Adrenal gland (tissue), 12 donors: Measurements from ENCODE around the gene KHK. TPM values are rescaled to one million over a fixed set of nuclear protein-coding genes. Genes with fewer than 3 reads are reported as not detected.

Experiments used
- DNase-seq, 7 donors: peaks; one replicate each; pipeline ENCODE4 v3.0.0-alpha.2; 2019 to 2020
- H3K27ac ChIP-seq, 5 donors: fragments of 200-600 bp; sonication (generic) in 4 of 5; 1 replicate in 3 of 5; 2 replicates in 2 of 5; pipeline versions ENCODE4 v1.5.1 to v1.8.0; 2016 to 2020; ENCODE audit warnings: mild to moderate bottlenecking in 1 of 5
- H3K27me3 ChIP-seq: fragments of 200-600 bp; 2 replicates; pipeline ENCODE4 v1.8.0; 2021
- H3K36me3 ChIP-seq, 2 donors: fragments of 200-600 bp; replicated peaks in 1 of 2; 1 replicate in 1 of 2; 2 replicates in 1 of 2; pipeline versions ENCODE4 v1.5.1 to v1.8.0; 2018 to 2022
- H3K4me1 ChIP-seq, 2 donors: fragments of 200-600 bp; replicated peaks in 1 of 2; 1 replicate in 1 of 2; 2 replicates in 1 of 2; pipeline versions ENCODE4 v1.5.1 to v1.8.0; 2018 to 2021
- H3K4me3 ChIP-seq, 4 donors: fragments of 200-600 bp; sonication (generic) in 3 of 4; one replicate each; pipeline ENCODE4 v1.5.1; 2016 to 2018
- H3K9me3 ChIP-seq, 3 donors: fragments of 200-600 bp; sonication (generic) in 1 of 3; replicated peaks in 1 of 3; 1 replicate in 2 of 3; 2 replicates in 1 of 3; pipeline versions ENCODE4 v1.5.1 to v1.8.0; 2016 to 2021
- CTCF ChIP-seq, 6 experiments: fragments of 450-650 bp in 4 of 6; fragments of 200-600 bp in 2 of 6; sonication (generic) in 1 of 6; IDR thresholded peaks; 1 replicate in 5 of 6; 2 replicates in 1 of 6; pipeline versions ENCODE4 v1.5.1 to v1.8.0; 2016 to 2021; ENCODE audit warnings: antibody characterized with exemption in 6 of 6, mild to moderate bottlenecking in 2 of 6, moderate library complexity in 1 of 6
- POLR2A ChIP-seq, 2 donors: fragments of 450-650 bp; IDR thresholded peaks; one replicate each; pipeline ENCODE4 v1.6.1; 2017; ENCODE audit warnings: antibody characterized with exemption in 2 of 2, mild to moderate bottlenecking in 2 of 2, moderate library complexity in 1 of 2
- WGBS, 4 donors: extraction: QIAGEN DNeasy Blood & Tissue Kit in 2 of 4; methylation state at CpG; one replicate each; pipeline versions ENCODE4 v1.1.5 to v1.1.7; 2013 to 2017; 5-methylcytosine and 5-hydroxymethylcytosine counted together
- intact Hi-C, 2 donors: fragments of 100-400 bp; cut with DNase I; formaldehyde crosslinking; loops; one replicate each; pipeline versions ENCODE4 v1.14.1 to v1.15.0; 2022 to 2023
- polyA plus RNA-seq, 3 donors: library from polyadenylated mRNA; stranded (reverse); fragments of 200-250 nt in 2 of 3; fragments of 350-450 nt in 1 of 3; fragmentation: Illumina TruSeq in 1 of 3; extraction: RNeasy Lipid Tissue Mini Kit (QIAGEN cat#74804) in 1 of 3; gene quantifications; one replicate each; pipeline ENCODE4 v1.2.3, GENCODE V29; 2013 to 2014
- total RNA-seq, 9 donors: library from RNA; depleted of rRNA in 4 of 9; stranded (reverse); fragments of >200 nt in 4 of 9; fragments of 120-200 nt in 1 of 9; fragmentation: NEBNext Ultra II Directional in 1 of 9; extraction: Animal tissue kit (Norgen Biotek cat#: 25700) in 1 of 9; gene quantifications; one replicate each; pipeline versions ENCODE4 v1.1.0 to v1.2.4, GENCODE V29; 2013 to 2023
- donor health status: healthy with polysubstance abuse.
- donor health status: Bipolar disorder and iron deficiency.
- donor health status: DM: yes; HTN: yes; CAD: no.
- donor health status: DM: no; HTN: no; CAD: no.
- donor health status: DM: no; HTN: no; CAD: no.
- donor health status: DM: yes; HTN: yes; CAD: no.

KHK gene
- total and polyA plus RNA-seq, 12 donors, result 3.3 to 14.4 (median 6.9) TPM

- intact Hi-C loops, result loop anchor here (5.0 to 10.0 kb wide), 4 partner anchors 50 to 120 kb away; partner anchors contain the start of gene TMEM214 (in 2 of the 2)
- H3K27me3 ChIP-seq, result no peaks in the 10 kb centered on the region
- H3K27ac ChIP-seq, result no peak overlapping the region
- DNase-seq, result no peak
- peaks cover 0 to 6% of the 10 kb centered on the region in 2 donors for H3K36me3 ChIP-seq
- WGBS, 4 donors, result 80 to 98% (median 84%) methylated on average over 5 to 6 of the region's 6 CpGs
- TF ChIP-seq POLR2A (IDR thresholded peaks at IDR 0.05) (no peak), CTCF (IDR thresholded peaks at IDR 0.05) (no peak)
- H3K9me3 ChIP-seq, result no peaks in the 10 kb centered on the region
- no peak overlapping the region for H3K4me3 ChIP-seq
- H3K4me1 ChIP-seq, result peaks cover 19 to 36% of the 10 kb centered on the region in 2 donors
Measured at GRCh38 chr2:27084297-27085061, 2.1 kb upstream of the KHK start.

GRCh38 chr2:27085062-27085672 is 1.4 kb upstream of the KHK start:
- intact Hi-C loops, result loop anchor here (10.0 kb wide), 2 partner anchors 50 to 120 kb away; partner anchors contain the start of gene TMEM214 (in 1 of the 2)
- WGBS, 4 donors, result 45 to 59% (median 53%) methylated on average over 7 to 10 of the region's 10 CpGs
- Histone ChIP-seq H3K4me1 (peaks cover 19 to 36% of the 10 kb centered on the region in 2 donors), H3K27ac (peak overlapping the region in 3 of 5 donors; percentile 88 to 94 (median 92)), H3K36me3 (peaks cover 0 to 6% of the 10 kb centered on the region in 2 donors), H3K4me3 (peak overlapping the region in 2 of 4 donors; percentile 39 to 62), H3K9me3 (no peaks in the 10 kb centered on the region), H3K27me3 (no peaks in the 10 kb centered on the region)
- DNase-seq, result no peak
- TF ChIP-seq CTCF (IDR thresholded peaks at IDR 0.05) (peak in 2 of 6 experiments; percentile 19 to 41), POLR2A (IDR thresholded peaks at IDR 0.05) (no peak)

GRCh38 chr2:27085673-27086089 is 891 bp upstream of the KHK start:
- intact Hi-C loops, result loop anchor here (10.0 kb wide), 2 partner anchors 51 to 121 kb away; partner anchors contain the start of gene TMEM214 (in 1 of the 2)
- Histone ChIP-seq H3K4me1 (peaks cover 19 to 36% of the 10 kb centered on the region in 2 donors), H3K27me3 (no peaks in the 10 kb centered on the region), H3K27ac (peak overlapping the region; percentile 57 to 94 (median 92)), H3K4me3 (peak overlapping the region in 2 of 4 donors; percentile 39 to 62), H3K36me3 (peaks cover 0 to 6% of the 10 kb centered on the region in 2 donors), H3K9me3 (no peaks in the 10 kb centered on the region)
- DNase-seq, result peak; percentile 78 to 90 (median 84)
- WGBS, 4 donors, result 1 to 8% (median 3%) methylated on average over 24 to 38 of the region's 38 CpGs; no CpG with 5 or more reads in 1 of the 4 donors
- TF ChIP-seq POLR2A (IDR thresholded peaks at IDR 0.05) (peak in 1 of 2 donors; percentile 59), CTCF (IDR thresholded peaks at IDR 0.05) (peak in 4 of 6 experiments; percentile 21 to 46 (median 37))
